Erythroblast (primary cell): ENCODE data around the gene AGTR1.

Experiments used
- GATA1 ChIP-seq: IDR thresholded peaks from 2 replicates; pipeline ENCODE4 v1.6.1; 2011; ENCODE audit warnings: low read depth, mild to moderate bottlenecking, control low read depth, low read length, moderate library complexity
- POLR2A ChIP-seq: IDR thresholded peaks from 2 replicates; pipeline ENCODE4 v1.6.1; 2011; ENCODE audit warnings: mild to moderate bottlenecking, low read length

DNA sequence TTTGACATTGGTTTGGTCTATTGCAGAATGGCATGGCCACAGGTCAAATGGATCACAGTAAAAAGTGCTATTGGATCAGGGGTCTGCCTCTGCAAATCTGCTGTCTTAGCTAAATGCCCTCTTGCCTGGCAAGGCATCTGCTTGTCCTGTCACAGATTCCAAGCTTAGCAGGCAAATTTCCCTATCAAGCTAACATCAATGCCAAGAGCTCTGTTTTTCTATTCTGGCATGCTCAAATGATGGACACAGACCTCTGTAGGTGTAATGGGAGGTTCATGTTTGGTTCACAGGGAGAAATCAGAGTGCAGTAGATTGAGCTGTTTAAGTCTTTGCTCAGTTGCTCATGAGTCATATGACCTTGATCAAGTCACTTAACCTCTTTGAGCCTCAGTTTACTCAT lies 75.1 kb downstream of the AGTR1 start:
- no peak for TF ChIP-seq POLR2A
- TF ChIP-seq GATA1: no peak
